Endodermal cell (in vitro differentiated cells): ENCODE measurements around the gene GCK. TPM values are rescaled to one million over a fixed set of nuclear protein-coding genes. Genes with fewer than 3 reads are reported as not detected.

Experiments
- DNase-seq: peaks from one replicate; pipeline ENCODE4 v3.0.0-alpha.2; 2017
- H3K27ac ChIP-seq: 2 replicates; pipeline ENCODE4 v1.5.1; 2013; ENCODE audit warnings: mild to moderate bottlenecking, low read depth, low read length, moderate library complexity
- H3K27me3 ChIP-seq: 2 replicates; pipeline ENCODE4 v1.6.1; 2013; ENCODE audit warnings: mild to moderate bottlenecking, low read length, moderate library complexity; ENCODE audit not compliant: insufficient read depth, control insufficient read depth, poor library complexity, severe bottlenecking
- H3K36me3 ChIP-seq: 2 replicates; pipeline ENCODE4 v1.7.0; 2013; ENCODE audit warnings: mild to moderate bottlenecking, low read length, moderate library complexity; ENCODE audit not compliant: control insufficient read depth, insufficient read depth
- H3K4me1 ChIP-seq: one replicate; pipeline ENCODE4 v1.7.0; 2013; ENCODE audit warnings: low read length; ENCODE audit not compliant: control insufficient read depth, insufficient read depth
- H3K4me3 ChIP-seq: 2 replicates; pipeline ENCODE4 v1.5.1; 2013; ENCODE audit warnings: mild to moderate bottlenecking, low read length, moderate library complexity
- H3K9ac ChIP-seq: 2 replicates; pipeline ENCODE4 v1.6.1; 2013; ENCODE audit warnings: mild to moderate bottlenecking, low read length, moderate library complexity; ENCODE audit not compliant: poor library complexity, severe bottlenecking; ENCODE audit errors: extremely low read depth
- H3K9me3 ChIP-seq: 2 replicates; pipeline ENCODE4 v1.6.1; 2013; ENCODE audit warnings: mild to moderate bottlenecking, low read length, moderate library complexity; ENCODE audit not compliant: control insufficient read depth
- H3K27ac Mint-ChIP-seq: 2 replicates; pipeline ENCODE4 v1.8.0; 2020; ENCODE audit warnings: mixed read lengths
- H3K27me3 Mint-ChIP-seq: 2 replicates; pipeline ENCODE4 v1.8.0; 2021; ENCODE audit warnings: mild to moderate bottlenecking, mixed read lengths; ENCODE audit not compliant: insufficient read depth
- H3K36me3 Mint-ChIP-seq: 2 replicates; pipeline ENCODE4 v1.8.0; 2020; ENCODE audit warnings: low read depth, mixed read lengths
- H3K4me1 Mint-ChIP-seq: 2 replicates; pipeline ENCODE4 v1.8.0; 2020; ENCODE audit warnings: mixed read lengths
- H3K4me3 Mint-ChIP-seq: 2 replicates; pipeline ENCODE4 v1.8.0; 2020; ENCODE audit warnings: mild to moderate bottlenecking, moderate library complexity, mixed read lengths
- H3K9me3 Mint-ChIP-seq: 2 replicates; pipeline ENCODE4 v1.8.0; 2020; ENCODE audit warnings: mild to moderate bottlenecking, mixed read lengths
- CTCF ChIP-seq: fragments of 200-600 bp; sonication (generic); conservative IDR thresholded peaks from 2 replicates; pipeline ENCODE4 v1.5.0; 2021; ENCODE audit warnings: antibody characterized with exemption, mild to moderate bottlenecking
- WGBS, 2 experiments: methylation state at CpG; one replicate each; pipeline versions ENCODE4 v1.1.5 to v1.1.7; 2013; ENCODE audit warnings: missing lambda C conversion rate in 2 of 2, mixed read lengths in 1 of 2; ENCODE audit not compliant: insufficient coverage in 1 of 2, insufficient read length in 1 of 2; 5-methylcytosine and 5-hydroxymethylcytosine counted together
- total RNA-seq, 2 donors: library from RNA; stranded (reverse); fragmentation: NEBNext Ultra II Directional in 1 of 2; extraction: Animal tissue kit (Norgen Biotek cat#: 25700) in 1 of 2; gene quantifications; 2 replicates in 1 of 2; 3 replicates in 1 of 2; pipeline ENCODE4 v1.2.1, GENCODE V29; 2021

Gene GCK
- total RNA-seq, 2 donors from 2014 or later = 0.29 to 0.48 TPM

- H3K4me3 ChIP-seq = no peak overlapping the region
- H3K9me3 ChIP-seq = no peaks in the 10 kb centered on the region
- no peak overlapping the region for H3K27ac ChIP-seq
- peaks cover 25% of the 10 kb centered on the region for H3K27me3 ChIP-seq
- H3K36me3 ChIP-seq = peaks cover 3% of the 10 kb centered on the region
- no peak overlapping the region for H3K9ac ChIP-seq
- H3K36me3 Mint-ChIP-seq = no peaks in the 10 kb centered on the region
- WGBS, 2 experiments = 90 to 100% methylated on average over 4 to 6 of the region's 6 CpGs
- TF ChIP-seq CTCF = no peak
- no peak overlapping the region for H3K4me3 Mint-ChIP-seq
- peak; percentile 41 for DNase-seq
- peaks cover 46% of the 10 kb centered on the region for H3K27me3 Mint-ChIP-seq
- H3K27ac Mint-ChIP-seq = no peak overlapping the region
- peaks cover 22% of the 10 kb centered on the region for H3K4me1 Mint-ChIP-seq
- peaks cover 20% of the 10 kb centered on the region for H3K4me1 ChIP-seq
- peaks cover 2% of the 10 kb centered on the region for H3K9me3 Mint-ChIP-seq
Observed at GRCh38 chr7:44143646-44144250, 45.5 kb downstream of the GCK start.

- H3K4me1 ChIP-seq = peaks cover 14% of the 10 kb centered on the region
- no peak overlapping the region for H3K4me3 ChIP-seq
- H3K9ac ChIP-seq = no peak overlapping the region
- peaks cover 12% of the 10 kb centered on the region for H3K4me1 Mint-ChIP-seq
- H3K27ac Mint-ChIP-seq = no peak overlapping the region
- peaks cover 2% of the 10 kb centered on the region for H3K9me3 Mint-ChIP-seq
- WGBS, 2 experiments = 95 to 96% methylated on average over 4 of the region's 4 CpGs
- H3K27me3 Mint-ChIP-seq = peaks cover 55% of the 10 kb centered on the region
- H3K36me3 Mint-ChIP-seq = no peaks in the 10 kb centered on the region
- peaks cover 3% of the 10 kb centered on the region for H3K36me3 ChIP-seq
- H3K27ac ChIP-seq = no peak overlapping the region
- DNase-seq = no peak
- no peaks in the 10 kb centered on the region for H3K9me3 ChIP-seq
- no peak overlapping the region for H3K4me3 Mint-ChIP-seq
- TF ChIP-seq CTCF = no peak
- H3K27me3 ChIP-seq = peaks cover 25% of the 10 kb centered on the region
Observed at GRCh38 chr7:44142028-44142427, 47.2 kb downstream of the GCK start.

GRCh38 chr7:44141221-44141850, 47.9 kb downstream of the GCK start, which contains the start of gene MYL7:
Gene MYL7 (minus strand): TSS chr7:44141332. CDS start chr7:44141305, 27 bp downstream.
- no peak for TF ChIP-seq CTCF
- H3K4me3 Mint-ChIP-seq = peak within 1 kb of the TSS; percentile 45
- peak; percentile 81 for DNase-seq
- Histone ChIP-seq H3K4me3 (peak within 1 kb of the TSS; percentile 79), H3K4me1 (peaks cover 9% of the 10 kb centered on the region), H3K9ac (peak within 1 kb of the TSS; percentile 32), H3K9me3 (no peaks in the 10 kb centered on the region), H3K27me3 (peaks cover 25% of the 10 kb centered on the region), H3K27ac (no peak within 1 kb of the TSS), H3K36me3 (peaks cover 3% of the 10 kb centered on the region)
- 66 to 70% methylated on average over 2 to 6 of the region's 6 CpGs for WGBS, 2 experiments
- no peaks in the 10 kb centered on the region for H3K36me3 Mint-ChIP-seq
- H3K27me3 Mint-ChIP-seq = peaks cover 50% of the 10 kb centered on the region
- H3K4me1 Mint-ChIP-seq = peaks cover 7% of the 10 kb centered on the region
- peaks cover 2% of the 10 kb centered on the region for H3K9me3 Mint-ChIP-seq
- H3K27ac Mint-ChIP-seq = peak within 1 kb of the TSS; percentile 21
